IMR-90 (cell line): Measurements from ENCODE around the gene ANKRD44. TPM values are rescaled to one million over a fixed set of nuclear protein-coding genes. Genes with fewer than 3 reads are reported as not detected.

Experiments
- ATAC-seq: fragments of 200-7000 bp; cut with Tn5 transposase; 2 replicates; pipeline ENCODE4 v1.9.1; 2020; ENCODE audit warnings: low read depth, mild to moderate bottlenecking, moderate library complexity
- BruUV-seq: library from RNA; stranded (reverse); fragments of 400-500 nt; replicated peaks from 2 replicates; lab custom pipeline; 2021; lab: Mats Ljungman, UMichigan
- CTCF ChIA-PET: fragments of 300-600 bp; formaldehyde crosslinking; extraction: SDS; loops from one replicate; lab custom pipeline; 2021; ENCODE audit warnings: antibody characterized with exemption; lab: Yijun Ruan, JAX
- POLR2A ChIA-PET: fragments of 300-600 bp; sonication (Branson Sonifier 250); formaldehyde crosslinking; loops from one replicate; lab custom pipeline; 2022; ENCODE audit warnings: antibody characterized with exemption; ENCODE audit not compliant: unreplicated experiment; lab: Charles Lee
- DNase-seq: peaks from one replicate; pipeline ENCODE4 v3.0.0; 2013
- H2AFZ ChIP-seq: replicated peaks from 2 replicates; pipeline ENCODE3; 2013; ENCODE audit warnings: low read length, mild to moderate bottlenecking; ENCODE audit not compliant: poor library complexity
- H2AK5ac ChIP-seq: 2 replicates; pipeline ENCODE4 v1.6.1; 2013; ENCODE audit warnings: low read depth, low read length, inconsistent platforms
- H2AK9ac ChIP-seq: replicated peaks from 2 replicates; pipeline ENCODE3; 2013; ENCODE audit warnings: mild to moderate bottlenecking, low read depth, low read length, moderate library complexity; ENCODE audit not compliant: poor library complexity
- H2BK120ac ChIP-seq: 2 replicates; pipeline ENCODE4 v1.6.1; 2013; ENCODE audit warnings: low read depth, low read length, inconsistent platforms
- H2BK15ac ChIP-seq: 3 replicates; pipeline ENCODE4 v1.6.1; 2013; ENCODE audit warnings: low read depth, low read length, inconsistent platforms
- H2BK20ac ChIP-seq: 2 replicates; pipeline ENCODE4 v1.6.1; 2013; ENCODE audit warnings: low read depth, mild to moderate bottlenecking, inconsistent platforms, low read length, moderate library complexity
- H2BK5ac ChIP-seq: 2 replicates; pipeline ENCODE4 v1.6.1; 2013; ENCODE audit warnings: mild to moderate bottlenecking, low read depth, low read length, inconsistent platforms; ENCODE audit not compliant: poor library complexity, severe bottlenecking
- H3K14ac ChIP-seq: replicated peaks from 2 replicates; pipeline ENCODE4 v1.6.1; 2013; ENCODE audit warnings: low read depth, low read length, inconsistent platforms
- H3K18ac ChIP-seq: 2 replicates; pipeline ENCODE4 v1.6.1; 2013; ENCODE audit warnings: low read depth, low read length, control low read depth
- H3K23ac ChIP-seq: 2 replicates; pipeline ENCODE4 v1.6.1; 2013; ENCODE audit warnings: low read depth, low read length, inconsistent platforms
- H3K27ac ChIP-seq: 2 replicates; pipeline ENCODE4 v1.5.1; 2013; ENCODE audit warnings: mild to moderate bottlenecking, control low read depth, low read length; ENCODE audit not compliant: insufficient read depth
- H3K27me3 ChIP-seq: 2 replicates; pipeline ENCODE4 v1.6.1; 2013; ENCODE audit warnings: low read length; ENCODE audit not compliant: control insufficient read depth, insufficient read depth
- H3K36me3 ChIP-seq: 2 replicates; pipeline ENCODE4 v1.6.1; 2013; ENCODE audit warnings: low read length, mixed read lengths; ENCODE audit not compliant: control insufficient read depth, insufficient read depth
- H3K4ac ChIP-seq: 2 replicates; pipeline ENCODE4 v1.6.1; 2013; ENCODE audit warnings: low read depth, low read length, inconsistent platforms
- H3K4me1 ChIP-seq: 2 replicates; pipeline ENCODE4 v1.6.1; 2013; ENCODE audit warnings: low read length, mixed read lengths; ENCODE audit not compliant: control insufficient read depth, insufficient read depth
- H3K4me2 ChIP-seq: 2 replicates; pipeline ENCODE4 v1.6.1; 2013; ENCODE audit warnings: low read depth, mild to moderate bottlenecking, control low read depth, low read length, moderate library complexity
- H3K4me3 ChIP-seq: 2 replicates; pipeline ENCODE4 v1.5.1; 2013; ENCODE audit warnings: low read depth, mild to moderate bottlenecking, control low read depth, low read length, moderate library complexity; ENCODE audit not compliant: insufficient read depth
- H3K56ac ChIP-seq: 2 replicates; pipeline ENCODE4 v1.6.1; 2013; ENCODE audit warnings: low read length, inconsistent platforms; ENCODE audit not compliant: insufficient read depth; ENCODE audit errors: extremely low read depth
- H3K79me1 ChIP-seq, 2 experiments: 2 replicates each; pipeline ENCODE4 v1.6.1; 2013; ENCODE audit warnings: low read length in 2 of 2, inconsistent platforms in 1 of 2, low read depth in 1 of 2
- H3K9ac ChIP-seq: 2 replicates; pipeline ENCODE4 v1.6.1; 2013; ENCODE audit warnings: low read depth, low read length, control low read depth
- H3K9me1 ChIP-seq: 2 replicates; pipeline ENCODE4 v1.6.1; 2013; ENCODE audit warnings: low read length, inconsistent platforms; ENCODE audit not compliant: insufficient read depth
- H3K9me3 ChIP-seq: 2 replicates; pipeline ENCODE4 v1.6.1; 2013; ENCODE audit warnings: low read length; ENCODE audit not compliant: control insufficient read depth, insufficient read depth
- H4K20me1 ChIP-seq: 2 replicates; pipeline ENCODE4 v1.6.1; 2013; ENCODE audit warnings: low read length, inconsistent platforms; ENCODE audit not compliant: insufficient read depth
- H4K5ac ChIP-seq: 2 replicates; pipeline ENCODE4 v1.6.1; 2013; ENCODE audit warnings: mild to moderate bottlenecking, low read depth, low read length, control low read depth
- H4K8ac ChIP-seq, 2 experiments: 2 replicates each; pipeline ENCODE4 v1.6.1; 2013; ENCODE audit warnings: low read depth in 2 of 2, low read length in 2 of 2, control low read depth in 1 of 2, inconsistent platforms in 1 of 2
- H4K91ac ChIP-seq: 2 replicates; pipeline ENCODE4 v1.6.1; 2013; ENCODE audit warnings: low read depth, low read length, inconsistent platforms; ENCODE audit not compliant: insufficient read depth
- BHLHE40 ChIP-seq: fragments of 150-350 bp; IDR thresholded peaks from 2 replicates; pipeline ENCODE4 v1.6.1; 2016; ENCODE audit warnings: mild to moderate bottlenecking, low read depth, low read length
- CEBPB ChIP-seq: IDR thresholded peaks from 2 replicates; pipeline ENCODE4 v1.6.1; 2012; ENCODE audit warnings: low read depth, low read length, improper control_type of control experiment
- CHD1 ChIP-seq: IDR thresholded peaks from 2 replicates; pipeline ENCODE4 v1.6.1; 2012; ENCODE audit warnings: low read depth, low read length, improper control_type of control experiment
- ELK1 ChIP-seq: fragments of 150-350 bp; IDR thresholded peaks from 2 replicates; pipeline ENCODE4 v1.6.1; 2016; ENCODE audit warnings: low read depth, mild to moderate bottlenecking, low read length, moderate library complexity, borderline replicate concordance
- MAFK ChIP-seq: IDR thresholded peaks from 2 replicates; pipeline ENCODE4 v1.6.1; 2012; ENCODE audit warnings: low read depth, low read length, improper control_type of control experiment
- MAZ ChIP-seq: IDR thresholded peaks from 2 replicates; pipeline ENCODE4 v1.6.1; 2012; ENCODE audit warnings: low read depth, mild to moderate bottlenecking, low read length, improper control_type of control experiment, moderate library complexity, borderline replicate concordance
- MXI1 ChIP-seq: IDR thresholded peaks from 2 replicates; pipeline ENCODE4 v1.6.1; 2012; ENCODE audit warnings: low read depth, mild to moderate bottlenecking, low read length, moderate library complexity, borderline replicate concordance
- NFE2L2 ChIP-seq: fragments of 150-350 bp; IDR thresholded peaks from 2 replicates; pipeline ENCODE4 v1.6.1; 2016; ENCODE audit warnings: low read depth, mild to moderate bottlenecking, low read length
- RAD21 ChIP-seq: IDR thresholded peaks from 2 replicates; pipeline ENCODE4 v1.6.1; 2012; ENCODE audit warnings: low read length, improper control_type of control experiment
- SMC3 ChIP-seq: fragments of 150-350 bp; IDR thresholded peaks from 2 replicates; pipeline ENCODE4 v1.6.1; 2016; ENCODE audit warnings: low read depth, mild to moderate bottlenecking, antibody characterized with exemption, low read length, moderate library complexity
- WGBS, 2 experiments: methylation state at CpG; one replicate each; pipeline versions ENCODE4 v1.1.5 to v1.1.7; 2013; ENCODE audit warnings: missing lambda C conversion rate in 2 of 2; ENCODE audit not compliant: insufficient read length in 1 of 2; ENCODE audit errors: extremely low coverage in 2 of 2; 5-methylcytosine and 5-hydroxymethylcytosine counted together
- dilution Hi-C: fragments of 300-500 bp; cut with HindIII; formaldehyde crosslinking; loops from one replicate; pipeline ENCODE4 v1.14.3; 2018; ENCODE audit warnings: low sequenced_read_pairs; ENCODE audit not compliant: unreplicated experiment
- in situ Hi-C: fragments of 300-500 bp; cut with MboI; formaldehyde crosslinking; loops from 3 replicates; pipeline ENCODE4 v1.14.3; 2019; ENCODE audit warnings: low sequenced_read_pairs, inconsistent platforms, mixed read lengths
- intact Hi-C: fragments of 100-400 bp; cut with micrococcal nuclease; formaldehyde crosslinking; loops from 2 replicates; pipeline ENCODE4 v1.10.0; 2022
- polyA plus RNA-seq, 3 experiments: library from polyadenylated mRNA; depleted of rRNA; stranded (reverse); fragments of >200 nt; gene quantifications; 2 replicates each; pipeline ENCODE4 v1.2.3, GENCODE V29; 2012; ENCODE audit warnings: low replicate concordance in 1 of 3
- total RNA-seq: library from RNA; depleted of rRNA; stranded (reverse); fragments of >200 nt; gene quantifications from 2 replicates; pipeline ENCODE4 v1.2.3, GENCODE V29; 2012

The ANKRD44 gene
- total and polyA plus RNA-seq, 2 of the 4 experiments (the other 2 are of a cell fraction): 5.2 to 15.6 TPM

- ATAC-seq (no peak), DNase-seq (no peak)
- ChIA-PET POLR2A (no interaction called here), CTCF (interaction anchor here (0.9 kb wide), 1 partner anchor 9 kb away, joined by 3 read pairs; no protein-coding TSS in a partner anchor)
- Histone ChIP-seq H3K9me1 (no peaks in the 10 kb centered on the region), H3K4me2 (no peak overlapping the region), H3K27ac (no peak overlapping the region), H3K9ac (no peak overlapping the region), H4K20me1 (no peaks in the 10 kb centered on the region), H2AK9ac (no peak overlapping the region), H4K5ac (no peak overlapping the region), H3K36me3 (no peaks in the 10 kb centered on the region), H4K8ac (no peak overlapping the region), H3K14ac (no peak overlapping the region), H4K91ac (no peak overlapping the region), H3K4me3 (no peak overlapping the region), H2AFZ (no peak overlapping the region), H2AK5ac (no peak overlapping the region), H2BK20ac (no peak overlapping the region), H3K27me3 (no peaks in the 10 kb centered on the region), H3K4me1 (no peaks in the 10 kb centered on the region), H3K23ac (no peak overlapping the region), H2BK15ac (no peak overlapping the region), H3K18ac (no peak overlapping the region), H3K4ac (no peak overlapping the region), H3K56ac (no peak overlapping the region), H2BK5ac (no peak overlapping the region), H2BK120ac (no peak overlapping the region), H3K79me1 (no peaks in the 10 kb centered on the region; a peak in 1 of 4 replicates), H3K9me3 (no peaks in the 10 kb centered on the region)
- TF ChIP-seq SMC3 (no peak), NFE2L2 (no peak), CHD1 (no peak), RAD21 (no peak), MAFK (no peak), MXI1 (no peak), BHLHE40 (no peak), CEBPB (no peak), MAZ (no peak), ELK1 (no peak)
- intact Hi-C loops: no loop called here
- no TSS peak for BruUV-seq
- WGBS, 2 experiments: no CpG with 5 or more reads among the region's 1 CpG
- in situ Hi-C loops: no loop called here
- dilution Hi-C loops: no loop called here
Observed at GRCh38 chr2:197144183-197144582, 166.4 kb downstream of the ANKRD44 start.
